Tibial nerve (tissue), 4 donors: ENCODE results near the gene PLXDC1. TPM values are rescaled to one million over a fixed set of nuclear protein-coding genes. Genes with fewer than 3 reads are reported as not detected.
A peak's percentile ranks its signal among the peaks of the same experiment; 100 is the strongest.

Experiments
- DNase-seq, 2 donors: peaks; one replicate each; pipeline ENCODE4 v3.0.0-alpha.2; 2019; ENCODE audit warnings: low spot score in 2 of 2
- H3K27ac ChIP-seq, 4 donors: fragments of 200-600 bp; sonication (generic) in 3 of 4; one replicate each; pipeline ENCODE4 v1.5.1; 2017 to 2019; ENCODE audit warnings: mild to moderate bottlenecking in 1 of 4
- H3K27me3 ChIP-seq, 2 donors: fragments of 200-600 bp; sonication (generic) in 1 of 2; one replicate each; pipeline versions ENCODE4 v1.5.1 to v1.6.0; 2017 to 2019
- H3K36me3 ChIP-seq, 3 donors: fragments of 200-600 bp; sonication (generic); one replicate each; pipeline ENCODE4 v1.5.1; 2018 to 2019
- H3K4me1 ChIP-seq, 4 donors: fragments of 200-600 bp; sonication (generic) in 3 of 4; one replicate each; pipeline ENCODE4 v1.5.1; 2017 to 2019
- H3K4me3 ChIP-seq, 4 donors: fragments of 200-600 bp; sonication (generic) in 3 of 4; one replicate each; pipeline ENCODE4 v1.5.1; 2017 to 2019; ENCODE audit warnings: mild to moderate bottlenecking in 1 of 4, moderate library complexity in 1 of 4
- H3K9me3 ChIP-seq, 4 donors: fragments of 200-600 bp; sonication (generic) in 3 of 4; one replicate each; pipeline ENCODE4 v1.5.1; 2017 to 2019
- EP300 ChIP-seq, 2 donors: sonication (generic); formaldehyde crosslinking; IDR thresholded peaks; one replicate each; pipeline ENCODE4 v1.6.1; 2017; ENCODE audit warnings: antibody characterized with exemption in 2 of 2, mild to moderate bottlenecking in 1 of 2
- POLR2A ChIP-seq, 2 donors: fragments of 450-650 bp; IDR thresholded peaks; one replicate each; pipeline ENCODE4 v1.6.1; 2017; ENCODE audit warnings: antibody characterized with exemption in 2 of 2, mild to moderate bottlenecking in 2 of 2, moderate library complexity in 2 of 2
- WGBS, 2 donors: methylation state at CpG; one replicate each; pipeline ENCODE4 v1.1.5; 2018; 5-methylcytosine and 5-hydroxymethylcytosine counted together
- total RNA-seq, 4 donors: library from RNA; depleted of rRNA; stranded (reverse); fragments of >200 nt; gene quantifications; one replicate each; pipeline ENCODE4 v1.1.0, GENCODE V29; 2016
- TF ChIP-seq, protein P1 (sequence below), 5 experiments: fragments of 200-600 bp in 3 of 5; fragments of 450-650 bp in 2 of 5; sonication (generic) in 3 of 5; IDR thresholded peaks; one replicate each; pipeline ENCODE4 v1.5.1; 2016 to 2019; ENCODE audit warnings: antibody characterized with exemption in 5 of 5, mild to moderate bottlenecking in 3 of 5, moderate library complexity in 2 of 5

The PLXDC1 gene
- total RNA-seq, 4 donors from 2014 or later: 34.1 to 95.1 (median 42.4) TPM

GRCh38 chr17:39084558-39084957, 66.9 kb downstream of the PLXDC1 start:
- Histone ChIP-seq H3K27me3 (no peaks in the 10 kb centered on the region), H3K36me3 (no peaks in the 10 kb centered on the region), H3K4me3 (no peak overlapping the region), H3K4me1 (peaks cover 0 to 31% (median 11%) of the 10 kb centered on the region in 4 donors), H3K27ac (no peak overlapping the region), H3K9me3 (no peaks in the 10 kb centered on the region)
- WGBS, 2 donors: 70 to 78% methylated on average over 11 of the region's 11 CpGs
- no peak for DNase-seq
- no peak for TF ChIP-seq EP300 (IDR thresholded peaks at IDR 0.05)
- no peak for TF ChIP-seq POLR2A (IDR thresholded peaks at IDR 0.05)
- TF ChIP-seq, protein P1, sequence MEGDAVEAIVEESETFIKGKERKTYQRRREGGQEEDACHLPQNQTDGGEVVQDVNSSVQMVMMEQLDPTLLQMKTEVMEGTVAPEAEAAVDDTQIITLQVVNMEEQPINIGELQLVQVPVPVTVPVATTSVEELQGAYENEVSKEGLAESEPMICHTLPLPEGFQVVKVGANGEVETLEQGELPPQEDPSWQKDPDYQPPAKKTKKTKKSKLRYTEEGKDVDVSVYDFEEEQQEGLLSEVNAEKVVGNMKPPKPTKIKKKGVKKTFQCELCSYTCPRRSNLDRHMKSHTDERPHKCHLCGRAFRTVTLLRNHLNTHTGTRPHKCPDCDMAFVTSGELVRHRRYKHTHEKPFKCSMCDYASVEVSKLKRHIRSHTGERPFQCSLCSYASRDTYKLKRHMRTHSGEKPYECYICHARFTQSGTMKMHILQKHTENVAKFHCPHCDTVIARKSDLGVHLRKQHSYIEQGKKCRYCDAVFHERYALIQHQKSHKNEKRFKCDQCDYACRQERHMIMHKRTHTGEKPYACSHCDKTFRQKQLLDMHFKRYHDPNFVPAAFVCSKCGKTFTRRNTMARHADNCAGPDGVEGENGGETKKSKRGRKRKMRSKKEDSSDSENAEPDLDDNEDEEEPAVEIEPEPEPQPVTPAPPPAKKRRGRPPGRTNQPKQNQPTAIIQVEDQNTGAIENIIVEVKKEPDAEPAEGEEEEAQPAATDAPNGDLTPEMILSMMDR (IDR thresholded peaks at IDR 0.05): no peak

DNA sequence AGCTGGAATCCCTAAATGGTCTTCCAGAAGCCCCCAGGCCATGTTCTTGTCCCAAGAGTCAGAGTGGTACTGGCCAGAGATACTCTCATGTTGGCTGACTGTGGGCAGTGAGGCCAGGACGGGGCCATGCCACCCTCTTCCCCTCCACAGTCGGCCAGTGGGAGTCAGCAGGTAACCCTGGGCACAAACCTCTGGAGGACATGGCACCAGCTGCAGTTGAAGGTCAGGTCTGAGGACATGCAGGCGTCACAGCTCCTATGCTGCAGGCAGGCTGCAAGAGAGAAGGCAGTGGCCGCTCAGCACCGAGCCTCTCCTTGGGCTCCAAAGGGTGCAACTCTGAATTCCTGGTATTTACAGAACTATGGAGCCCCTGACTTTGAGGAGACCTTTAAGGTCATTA, 68.2 kb downstream of the PLXDC1 start:
- no peaks in the 10 kb centered on the region for H3K27me3 ChIP-seq
- TF ChIP-seq EP300 (IDR thresholded peaks at IDR 0.05) (no peak), POLR2A (IDR thresholded peaks at IDR 0.05) (no peak)
- TF ChIP-seq, protein P1 (IDR thresholded peaks at IDR 0.05): no peak
- 79 to 89% methylated on average over 5 of the region's 5 CpGs for WGBS, 2 donors
- no peak for DNase-seq
- peaks cover 0 to 31% (median 11%) of the 10 kb centered on the region in 4 donors for H3K4me1 ChIP-seq
- H3K9me3 ChIP-seq: no peaks in the 10 kb centered on the region
- H3K27ac ChIP-seq: peak overlapping the region in 3 of 4 donors; percentile 17 to 50 (median 43)
- no peaks in the 10 kb centered on the region for H3K36me3 ChIP-seq
- no peak overlapping the region for H3K4me3 ChIP-seq

GRCh38 chr17:39082482-39082881, 69.0 kb downstream of the PLXDC1 start:
- DNase-seq: no peak
- no peaks in the 10 kb centered on the region for H3K9me3 ChIP-seq

DNA sequence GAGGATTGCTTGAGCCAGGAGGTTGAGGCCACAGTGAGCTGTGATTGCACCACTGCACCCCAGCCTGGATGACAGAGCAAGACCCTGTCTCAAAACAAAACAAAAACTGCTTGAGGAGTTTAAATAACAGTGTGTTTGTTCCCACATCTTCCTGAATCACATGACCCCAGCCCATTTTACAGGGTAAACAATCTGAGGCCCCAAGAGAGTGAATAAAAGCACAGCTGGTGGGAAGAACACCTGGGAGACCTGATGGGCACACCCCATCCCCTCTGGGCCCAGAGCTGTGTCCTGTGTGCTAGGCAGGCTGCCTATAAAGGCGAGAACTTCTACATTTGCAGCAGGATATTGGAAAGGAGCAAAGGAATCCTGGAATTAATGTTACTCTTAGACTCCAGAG, 69.6 kb downstream of the PLXDC1 start:
- peak overlapping the region in 2 of 4 donors; percentile 39 to 50 for H3K27ac ChIP-seq

More at GRCh38 chr17:39082482-39082881, 69.0 kb downstream of the PLXDC1 start:
- no peaks in the 10 kb centered on the region for H3K36me3 ChIP-seq
- H3K27ac ChIP-seq: peak overlapping the region in 3 of 4 donors; percentile 17 to 50 (median 39)
- H3K27me3 ChIP-seq: no peaks in the 10 kb centered on the region
- WGBS, 2 donors: 48 to 52% methylated on average over 1 of the region's 1 CpG
- peaks cover 0 to 31% (median 11%) of the 10 kb centered on the region in 4 donors for H3K4me1 ChIP-seq
- TF ChIP-seq POLR2A (IDR thresholded peaks at IDR 0.05) (no peak), EP300 (IDR thresholded peaks at IDR 0.05) (peak in 1 of 2 donors; percentile 25)
- TF ChIP-seq, protein P1 (IDR thresholded peaks at IDR 0.05): no peak
- H3K4me3 ChIP-seq: no peak overlapping the region

GRCh38 chr17:39080421-39081078, 70.9 kb downstream of the PLXDC1 start:
- Histone ChIP-seq H3K4me3 (no peak overlapping the region), H3K27me3 (no peaks in the 10 kb centered on the region), H3K36me3 (no peaks in the 10 kb centered on the region), H3K4me1 (peaks cover 0 to 31% (median 11%) of the 10 kb centered on the region in 4 donors), H3K27ac (peak overlapping the region in 1 of 4 donors; percentile 9), H3K9me3 (no peaks in the 10 kb centered on the region)
- DNase-seq: no peak
- WGBS, 2 donors: 50 to 57% methylated on average over 6 of the region's 6 CpGs
- TF ChIP-seq POLR2A (IDR thresholded peaks at IDR 0.05) (no peak), EP300 (IDR thresholded peaks at IDR 0.05) (no peak)
- TF ChIP-seq, protein P1 (IDR thresholded peaks at IDR 0.05): no peak

More for the DNA sequence above, 69.6 kb downstream of the PLXDC1 start:
- DNase-seq: no peak
- no peak overlapping the region for H3K4me3 ChIP-seq
- H3K27me3 ChIP-seq: no peaks in the 10 kb centered on the region
- no peaks in the 10 kb centered on the region for H3K36me3 ChIP-seq
- no peaks in the 10 kb centered on the region for H3K9me3 ChIP-seq
- peaks cover 0 to 31% (median 11%) of the 10 kb centered on the region in 4 donors for H3K4me1 ChIP-seq
- TF ChIP-seq POLR2A (IDR thresholded peaks at IDR 0.05) (no peak), EP300 (IDR thresholded peaks at IDR 0.05) (no peak)
- TF ChIP-seq, protein P1 (IDR thresholded peaks at IDR 0.05): no peak
- WGBS, 2 donors: 88 to 92% methylated on average over 1 of the region's 1 CpG
